Measurements from ENCODE around the gene IRF2BP1. TPM values are rescaled to one million over a fixed set of nuclear protein-coding genes. Genes with fewer than 3 reads are reported as not detected.

Gene IRF2BP1
- total and polyA plus RNA-seq, 2 of the 13 experiments (the other 11 are each of a cell fraction or from before 2014, with no cell fraction given) = 4.3 to 14.3 TPM

DNA sequence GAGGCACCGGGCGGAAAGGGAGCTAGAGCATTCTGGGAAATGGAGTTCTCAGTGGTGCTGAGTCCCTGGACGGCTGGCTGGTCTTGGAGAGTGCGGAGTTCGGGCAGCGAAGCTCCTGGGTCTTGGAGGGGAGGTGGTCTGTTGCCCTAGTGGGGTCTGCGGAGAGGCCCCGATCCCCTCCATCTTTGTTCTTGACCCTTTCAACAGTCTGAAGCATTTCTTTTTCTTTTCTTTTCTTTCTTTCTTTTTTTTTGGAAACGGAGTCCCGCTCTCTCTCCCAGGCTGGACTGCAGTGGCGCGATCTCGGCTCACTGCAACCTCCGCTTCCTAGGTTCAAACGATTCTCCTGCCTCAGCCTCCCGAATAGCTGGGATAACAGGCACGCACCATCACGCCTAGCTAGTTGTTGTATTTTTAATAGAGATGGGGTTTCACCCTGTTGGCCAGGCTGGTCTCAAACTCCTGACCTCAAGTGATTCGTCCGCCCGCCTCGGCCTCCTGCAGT is 22.6 kb downstream of the IRF2BP1 start (continued):
- TF ChIP-seq ZNF230 (CRISPR knock-in tag; IDR thresholded peaks at IDR 0.05) (no peak), KDM3A (CRISPR knock-in tag; IDR thresholded peaks at IDR 0.05; ENCODE audit: low read depth) (no peak), TBL1XR1 (IDR thresholded peaks at IDR 0.05; ENCODE audit: borderline replicate concordance, low read length, partially characterized antibody) (no peak), ZNF598 (CRISPR knock-in tag; IDR thresholded peaks at IDR 0.05; ENCODE audit: borderline replicate concordance) (no peak), TBP (CRISPR knock-in tag; IDR thresholded peaks at IDR 0.05) (no peak), ZFAT (CRISPR knock-in tag; conservative IDR thresholded peaks at IDR 0.05) (no peak), CAMTA2 (CRISPR knock-in tag; IDR thresholded peaks at IDR 0.05; ENCODE audit: borderline replicate concordance) (no peak), BCL3 (CRISPR knock-in tag; IDR thresholded peaks at IDR 0.05) (no peak), PRDM15 (CRISPR knock-in tag; IDR thresholded peaks at IDR 0.05) (no peak), ZNF263 (CRISPR knock-in tag; IDR thresholded peaks at IDR 0.05) (no peak), DNMT3B (CRISPR knock-in tag; conservative IDR thresholded peaks at IDR 0.05) (no peak), ZSCAN22 (CRISPR knock-in tag; IDR thresholded peaks at IDR 0.05) (no peak), ZNF337 (CRISPR knock-in tag; IDR thresholded peaks at IDR 0.05; ENCODE audit: borderline replicate concordance, low read depth) (0 out of 2 replicates have a peak, but pooled peaks have one; percentile 36), POLR2A (IDR thresholded peaks at IDR 0.05; ENCODE audit: insufficient read depth in 1 of 2, low read depth in 2 of 2, low read length in 2 of 2) (peak in 1 of 2 experiments; percentile 73; a peak in 1 of 4 replicates)
- TF ChIP-seq, protein P1, sequence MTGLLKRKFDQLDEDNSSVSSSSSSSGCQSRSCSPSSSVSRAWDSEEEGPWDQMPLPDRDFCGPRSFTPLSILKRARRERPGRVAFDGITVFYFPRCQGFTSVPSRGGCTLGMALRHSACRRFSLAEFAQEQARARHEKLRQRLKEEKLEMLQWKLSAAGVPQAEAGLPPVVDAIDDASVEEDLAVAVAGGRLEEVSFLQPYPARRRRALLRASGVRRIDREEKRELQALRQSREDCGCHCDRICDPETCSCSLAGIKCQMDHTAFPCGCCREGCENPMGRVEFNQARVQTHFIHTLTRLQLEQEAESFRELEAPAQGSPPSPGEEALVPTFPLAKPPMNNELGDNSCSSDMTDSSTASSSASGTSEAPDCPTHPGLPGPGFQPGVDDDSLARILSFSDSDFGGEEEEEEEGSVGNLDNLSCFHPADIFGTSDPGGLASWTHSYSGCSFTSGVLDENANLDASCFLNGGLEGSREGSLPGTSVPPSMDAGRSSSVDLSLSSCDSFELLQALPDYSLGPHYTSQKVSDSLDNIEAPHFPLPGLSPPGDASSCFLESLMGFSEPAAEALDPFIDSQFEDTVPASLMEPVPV (CRISPR knock-in tag; IDR thresholded peaks at IDR 0.05) = no peak
- TF ChIP-seq, protein P2, sequence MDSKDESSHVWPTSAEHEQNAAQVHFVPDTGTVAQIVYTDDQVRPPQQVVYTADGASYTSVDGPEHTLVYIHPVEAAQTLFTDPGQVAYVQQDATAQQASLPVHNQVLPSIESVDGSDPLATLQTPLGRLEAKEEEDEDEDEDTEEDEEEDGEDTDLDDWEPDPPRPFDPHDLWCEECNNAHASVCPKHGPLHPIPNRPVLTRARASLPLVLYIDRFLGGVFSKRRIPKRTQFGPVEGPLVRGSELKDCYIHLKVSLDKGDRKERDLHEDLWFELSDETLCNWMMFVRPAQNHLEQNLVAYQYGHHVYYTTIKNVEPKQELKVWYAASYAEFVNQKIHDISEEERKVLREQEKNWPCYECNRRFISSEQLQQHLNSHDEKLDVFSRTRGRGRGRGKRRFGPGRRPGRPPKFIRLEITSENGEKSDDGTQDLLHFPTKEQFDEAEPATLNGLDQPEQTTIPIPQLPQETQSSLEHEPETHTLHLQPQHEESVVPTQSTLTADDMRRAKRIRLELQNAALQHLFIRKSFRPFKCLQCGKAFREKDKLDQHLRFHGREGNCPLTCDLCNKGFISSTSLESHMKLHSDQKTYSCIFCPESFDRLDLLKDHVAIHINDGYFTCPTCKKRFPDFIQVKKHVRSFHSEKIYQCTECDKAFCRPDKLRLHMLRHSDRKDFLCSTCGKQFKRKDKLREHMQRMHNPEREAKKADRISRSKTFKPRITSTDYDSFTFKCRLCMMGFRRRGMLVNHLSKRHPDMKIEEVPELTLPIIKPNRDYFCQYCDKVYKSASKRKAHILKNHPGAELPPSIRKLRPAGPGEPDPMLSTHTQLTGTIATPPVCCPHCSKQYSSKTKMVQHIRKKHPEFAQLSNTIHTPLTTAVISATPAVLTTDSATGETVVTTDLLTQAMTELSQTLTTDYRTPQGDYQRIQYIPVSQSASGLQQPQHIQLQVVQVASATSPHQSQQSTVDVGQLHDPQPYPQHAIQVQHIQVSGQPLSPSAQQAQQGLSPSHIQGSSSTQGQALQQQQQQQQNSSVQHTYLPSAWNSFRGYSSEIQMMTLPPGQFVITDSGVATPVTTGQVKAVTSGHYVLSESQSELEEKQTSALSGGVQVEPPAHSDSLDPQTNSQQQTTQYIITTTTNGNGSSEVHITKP (CRISPR knock-in tag; IDR thresholded peaks at IDR 0.05; ENCODE audit: low read depth) = no peak
- TF ChIP-seq, protein P3, sequence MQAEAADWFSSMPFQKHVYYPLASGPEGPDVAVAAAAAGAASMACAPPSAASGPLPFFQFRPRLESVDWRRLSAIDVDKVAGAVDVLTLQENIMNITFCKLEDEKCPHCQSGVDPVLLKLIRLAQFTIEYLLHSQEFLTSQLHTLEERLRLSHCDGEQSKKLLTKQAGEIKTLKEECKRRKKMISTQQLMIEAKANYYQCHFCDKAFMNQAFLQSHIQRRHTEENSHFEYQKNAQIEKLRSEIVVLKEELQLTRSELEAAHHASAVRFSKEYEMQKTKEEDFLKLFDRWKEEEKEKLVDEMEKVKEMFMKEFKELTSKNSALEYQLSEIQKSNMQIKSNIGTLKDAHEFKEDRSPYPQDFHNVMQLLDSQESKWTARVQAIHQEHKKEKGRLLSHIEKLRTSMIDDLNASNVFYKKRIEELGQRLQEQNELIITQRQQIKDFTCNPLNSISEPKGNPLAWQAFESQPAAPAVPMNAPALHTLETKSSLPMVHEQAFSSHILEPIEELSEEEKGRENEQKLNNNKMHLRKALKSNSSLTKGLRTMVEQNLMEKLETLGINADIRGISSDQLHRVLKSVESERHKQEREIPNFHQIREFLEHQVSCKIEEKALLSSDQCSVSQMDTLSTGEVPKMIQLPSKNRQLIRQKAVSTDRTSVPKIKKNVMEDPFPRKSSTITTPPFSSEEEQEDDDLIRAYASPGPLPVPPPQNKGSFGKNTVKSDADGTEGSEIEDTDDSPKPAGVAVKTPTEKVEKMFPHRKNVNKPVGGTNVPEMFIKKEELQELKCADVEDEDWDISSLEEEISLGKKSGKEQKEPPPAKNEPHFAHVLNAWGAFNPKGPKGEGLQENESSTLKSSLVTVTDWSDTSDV (CRISPR knock-in tag; IDR thresholded peaks at IDR 0.05) = no peak

Measured in HepG2 (cell line).